ENCODE measurements around the gene KIR3DL2.
"Not testable (repeated sequence)": the region's sequence is repeated elsewhere in the genome, so short reads cannot be mapped to it uniquely, and the experiment has no call there.

KIR3DL2 gene

DNA sequence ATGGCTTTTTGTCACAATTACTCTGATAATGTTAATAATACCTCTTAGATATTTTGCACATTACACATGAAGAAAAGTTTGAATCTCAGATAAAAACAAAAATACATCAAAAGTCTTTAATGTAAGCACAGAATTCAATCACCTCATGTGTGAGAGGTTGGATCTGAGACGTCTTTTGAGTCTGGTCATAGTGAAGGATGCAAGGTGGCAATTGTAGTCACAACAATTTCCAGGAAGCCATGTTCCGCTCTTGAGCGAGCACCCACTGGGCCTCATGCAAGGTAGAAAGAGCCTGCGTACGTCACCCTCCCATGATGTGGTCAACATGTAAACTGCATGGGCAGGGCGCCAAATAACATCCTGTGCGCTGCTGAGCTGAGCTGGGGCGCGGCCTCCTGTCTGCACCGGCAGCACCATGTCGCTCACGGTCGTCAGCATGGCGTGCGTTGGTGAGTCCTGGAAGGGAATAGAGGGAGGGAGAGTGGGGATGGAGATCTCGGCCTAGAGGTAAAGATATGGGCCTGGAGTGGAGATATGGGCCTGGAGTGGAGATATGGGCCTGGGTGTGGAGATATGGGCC is at the start of gene KIR3DL2:
KIR3DL2 (plus strand) TSS at position 383 of the 580 bp plus-strand sequence; CDS start at position 416, 33 bp downstream.
- H3K27ac ChIP-seq, result not testable (repeated sequence)

- no peak for TF ChIP-seq ZFX (IDR thresholded peaks at IDR 0.05)
- TF ChIP-seq CTCF (conservative IDR thresholded peaks at IDR 0.05), result no peak
- H3K27ac ChIP-seq, result no peak within 1 kb of the TSS
Measured at GRCh38 chr19:54803410-54803809, 46.8 kb upstream of the KIR3DL2 start, which contains the start of gene KIR2DL4. Gene KIR2DL4, plus strand, starts transcription at chr19:54803610. Its CDS starts 42 bp downstream, at chr19:54803652.

DNA sequence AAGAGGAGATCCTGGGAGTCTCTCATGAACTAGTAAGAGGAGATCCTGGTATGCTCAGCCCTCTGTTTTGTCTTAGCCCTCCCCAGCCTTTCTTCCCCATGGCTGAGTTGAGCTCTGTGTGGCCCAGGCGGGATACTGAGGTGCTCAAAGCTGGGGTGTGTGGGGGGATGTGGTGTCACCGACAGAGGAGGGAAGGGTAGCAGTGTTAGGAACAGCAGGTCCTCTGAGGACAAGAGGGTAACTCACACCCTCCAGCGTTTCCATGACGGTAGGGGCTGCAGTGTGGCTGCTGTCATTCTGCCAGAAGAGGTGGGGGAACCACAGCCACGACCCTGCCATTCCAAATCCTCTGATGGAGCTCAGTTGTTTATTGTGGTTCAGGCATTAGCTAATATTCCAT is 46.1 kb upstream of the KIR3DL2 start:
- TF ChIP-seq ZFX (IDR thresholded peaks at IDR 0.05), result no peak
- no peak for TF ChIP-seq CTCF (conservative IDR thresholded peaks at IDR 0.05)
- no peak overlapping the region for H3K27ac ChIP-seq

- no peak overlapping the region for H3K27ac ChIP-seq
- TF ChIP-seq ZFX (IDR thresholded peaks at IDR 0.05), result no peak
- TF ChIP-seq CTCF (conservative IDR thresholded peaks at IDR 0.05), result no peak
Measured at GRCh38 chr19:54804571-54804970, 45.7 kb upstream of the KIR3DL2 start.

DNA sequence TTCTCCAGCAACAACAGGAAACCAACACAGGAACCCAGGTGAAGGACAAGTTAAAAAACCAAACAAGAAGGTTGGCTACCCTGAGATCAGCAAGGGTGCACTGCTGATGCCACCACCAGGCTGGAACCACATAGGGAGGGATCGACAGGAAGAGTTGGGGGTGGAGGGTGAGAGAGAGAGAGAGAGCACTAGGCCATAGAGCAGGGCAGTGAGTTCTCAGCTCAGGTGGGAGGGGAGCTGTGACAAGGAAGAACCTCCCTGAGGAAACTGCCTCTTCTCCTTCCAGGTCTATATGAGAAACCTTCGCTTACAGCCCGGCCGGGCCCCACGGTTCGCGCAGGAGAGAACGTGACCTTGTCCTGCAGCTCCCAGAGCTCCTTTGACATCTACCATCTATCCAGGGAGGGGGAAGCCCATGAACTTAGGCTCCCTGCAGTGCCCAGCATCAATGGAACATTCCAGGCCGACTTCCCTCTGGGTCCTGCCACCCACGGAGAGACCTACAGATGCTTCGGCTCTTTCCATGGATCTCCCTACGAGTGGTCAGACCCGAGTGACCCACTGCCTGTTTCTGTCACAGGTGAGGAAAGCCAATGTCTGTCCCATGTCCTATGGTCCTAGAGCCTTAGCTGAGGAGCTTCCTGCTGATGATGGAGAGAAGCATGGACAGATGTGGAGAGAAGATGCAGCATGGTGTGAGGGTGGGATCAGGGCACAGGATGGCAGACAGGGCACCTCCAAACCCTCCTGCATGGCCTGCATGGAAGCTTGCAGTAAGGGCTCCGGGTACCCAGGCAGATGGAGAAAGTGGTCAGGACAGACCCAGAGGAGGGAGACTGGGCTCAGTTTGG is 44.4 kb upstream of the KIR3DL2 start:
- TF ChIP-seq ZFX (IDR thresholded peaks at IDR 0.05), result no peak
- TF ChIP-seq CTCF (conservative IDR thresholded peaks at IDR 0.05), result no peak
- no peak overlapping the region for H3K27ac ChIP-seq

- no peak for TF ChIP-seq ZFX (IDR thresholded peaks at IDR 0.05)
- TF ChIP-seq CTCF (conservative IDR thresholded peaks at IDR 0.05), result no peak
- H3K27ac ChIP-seq, result no peak overlapping the region
Measured at GRCh38 chr19:54806516-54806838, 43.8 kb upstream of the KIR3DL2 start.

DNA sequence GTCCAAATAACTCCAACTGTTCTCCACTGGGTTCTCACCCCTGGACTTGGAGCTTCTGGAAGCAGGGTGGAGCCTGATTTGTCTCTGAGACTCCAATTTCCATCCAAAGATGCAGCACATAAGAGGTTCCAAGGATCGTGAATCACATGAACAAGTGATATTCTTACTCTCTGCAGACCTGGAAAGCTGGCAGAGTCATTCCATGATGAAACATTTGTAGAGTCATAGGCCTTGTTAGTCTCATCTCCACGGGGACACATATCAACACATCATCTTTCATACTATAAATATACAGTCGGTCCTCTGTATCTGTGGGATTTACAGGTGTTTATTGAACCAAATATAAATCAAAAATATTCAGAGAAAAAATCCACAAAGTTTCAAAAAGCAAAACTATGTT is 35.7 kb upstream of the KIR3DL2 start:
- H3K27ac ChIP-seq, result not testable (repeated sequence)

GRCh38 chr19:54816251-54816650 is 34.0 kb upstream of the KIR3DL2 start, which contains the start of gene KIR3DL1:
Gene KIR3DL1, plus strand, starts transcription at chr19:54816468.
- H3K27ac ChIP-seq, result not testable (repeated sequence)

Measured in C4-2B (cell line).